Right lobe of liver (tissue), 6 donors: ENCODE data around the gene WT1. TPM values are rescaled to one million over a fixed set of nuclear protein-coding genes. Genes with fewer than 3 reads are reported as not detected.

Experiments used
- ATAC-seq, 4 donors: fragments of 200-7000 bp; cut with Tn5 transposase; one replicate each; pipeline ENCODE4 v1.9.1; 2020; ENCODE audit warnings: mild to moderate bottlenecking in 4 of 4, moderate library complexity in 4 of 4
- DNase-seq, 3 donors: peaks; one replicate each; pipeline ENCODE4 v3.0.0-alpha.2; 2020
- H3K27ac ChIP-seq, 3 donors: fragments of 200-600 bp; one replicate each; pipeline ENCODE4 v1.8.0; 2022
- H3K27me3 ChIP-seq, 2 donors: fragments of 200-600 bp; one replicate each; pipeline ENCODE4 v1.8.0; 2022
- H3K36me3 ChIP-seq, 4 donors: fragments of 200-600 bp; sonication (generic) in 1 of 4; one replicate each; pipeline versions ENCODE4 v1.5.1 to v1.8.0; 2017 to 2022; ENCODE audit warnings: control low read depth in 1 of 4
- H3K4me1 ChIP-seq, 4 donors: fragments of 200-600 bp; sonication (generic) in 1 of 4; one replicate each; pipeline versions ENCODE4 v1.5.1 to v1.8.0; 2017 to 2022; ENCODE audit warnings: control low read depth in 1 of 4
- H3K4me3 ChIP-seq, 3 donors: fragments of 200-600 bp; one replicate each; pipeline ENCODE4 v1.8.0; 2022
- H3K9me3 ChIP-seq, 4 donors: fragments of 200-600 bp; sonication (generic) in 1 of 4; one replicate each; pipeline versions ENCODE4 v1.5.1 to v1.8.0; 2017 to 2022; ENCODE audit warnings: control low read depth in 1 of 4
- POLR2A ChIP-seq: fragments of 450-650 bp; IDR thresholded peaks from one replicate; pipeline ENCODE4 v1.6.1; 2017; ENCODE audit warnings: antibody characterized with exemption, mild to moderate bottlenecking
- WGBS: methylation state at CpG from one replicate; pipeline ENCODE4 v1.1.6; 2018; ENCODE audit warnings: low coverage, low lambda C conversion rate; ENCODE audit not compliant: insufficient coverage; ENCODE audit errors: missing lambda C conversion rate; 5-methylcytosine and 5-hydroxymethylcytosine counted together
- intact Hi-C, 2 donors: fragments of 100-400 bp; cut with DNase I; formaldehyde crosslinking; loops; one replicate each; pipeline versions ENCODE4 v1.11.2 to v1.14.1; 2022
- total RNA-seq, 6 experiments: library from RNA; depleted of rRNA in 2 of 6; stranded (reverse); fragments of >200 nt in 2 of 6; fragmentation: NEBNext Ultra II Directional in 3 of 6; extraction: Animal tissue kit (Norgen Biotek cat#: 25700) in 3 of 6; gene quantifications; one replicate each; pipeline versions ENCODE4 v1.1.0 to v1.2.4, GENCODE V29; 2016 to 2023
- TF ChIP-seq, protein P1 (sequence below), 4 donors: fragments of 200-600 bp in 3 of 4; fragments of 450-650 bp in 1 of 4; IDR thresholded peaks; one replicate each; pipeline versions ENCODE4 v1.5.1 to v1.8.0; 2016 to 2022; ENCODE audit warnings: antibody characterized with exemption in 4 of 4, mild to moderate bottlenecking in 2 of 4
- donor health status: DM: no; HTN: yes; CAD: no.
- donor health status: DM: no; HTN: no; CAD: no.
- donor health status: DM: no; HTN: no; CAD: no.
- donor health status: DM: no; HTN: yes; CAD: no.
- donor health status: DM: no; HTN: yes; CAD: no.

The WT1 gene
- total RNA-seq, 6 experiments from 2014 or later, result 0.07 to 0.99 (median 0.51) TPM; not detected in 3

GRCh38 chr11:32429477-32429876 lies 5.9 kb downstream of the WT1 start:
- intact Hi-C loops, result no loop called here
- 28% methylated on average over 1 of the region's 5 CpGs for WGBS
- DNase-seq (no peak), ATAC-seq (no peak)
- Histone ChIP-seq H3K4me1 (peaks cover 0 to 4% (median 2%) of the 10 kb centered on the region in 4 donors), H3K27ac (no peak overlapping the region), H3K9me3 (no peaks in the 10 kb centered on the region), H3K4me3 (no peak overlapping the region), H3K36me3 (no peaks in the 10 kb centered on the region), H3K27me3 (peaks cover 16 to 54% of the 10 kb centered on the region in 2 donors)
- TF ChIP-seq POLR2A, result no peak
- TF ChIP-seq, protein P1, sequence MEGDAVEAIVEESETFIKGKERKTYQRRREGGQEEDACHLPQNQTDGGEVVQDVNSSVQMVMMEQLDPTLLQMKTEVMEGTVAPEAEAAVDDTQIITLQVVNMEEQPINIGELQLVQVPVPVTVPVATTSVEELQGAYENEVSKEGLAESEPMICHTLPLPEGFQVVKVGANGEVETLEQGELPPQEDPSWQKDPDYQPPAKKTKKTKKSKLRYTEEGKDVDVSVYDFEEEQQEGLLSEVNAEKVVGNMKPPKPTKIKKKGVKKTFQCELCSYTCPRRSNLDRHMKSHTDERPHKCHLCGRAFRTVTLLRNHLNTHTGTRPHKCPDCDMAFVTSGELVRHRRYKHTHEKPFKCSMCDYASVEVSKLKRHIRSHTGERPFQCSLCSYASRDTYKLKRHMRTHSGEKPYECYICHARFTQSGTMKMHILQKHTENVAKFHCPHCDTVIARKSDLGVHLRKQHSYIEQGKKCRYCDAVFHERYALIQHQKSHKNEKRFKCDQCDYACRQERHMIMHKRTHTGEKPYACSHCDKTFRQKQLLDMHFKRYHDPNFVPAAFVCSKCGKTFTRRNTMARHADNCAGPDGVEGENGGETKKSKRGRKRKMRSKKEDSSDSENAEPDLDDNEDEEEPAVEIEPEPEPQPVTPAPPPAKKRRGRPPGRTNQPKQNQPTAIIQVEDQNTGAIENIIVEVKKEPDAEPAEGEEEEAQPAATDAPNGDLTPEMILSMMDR (IDR thresholded peaks at IDR 0.05), result no peak

DNA sequence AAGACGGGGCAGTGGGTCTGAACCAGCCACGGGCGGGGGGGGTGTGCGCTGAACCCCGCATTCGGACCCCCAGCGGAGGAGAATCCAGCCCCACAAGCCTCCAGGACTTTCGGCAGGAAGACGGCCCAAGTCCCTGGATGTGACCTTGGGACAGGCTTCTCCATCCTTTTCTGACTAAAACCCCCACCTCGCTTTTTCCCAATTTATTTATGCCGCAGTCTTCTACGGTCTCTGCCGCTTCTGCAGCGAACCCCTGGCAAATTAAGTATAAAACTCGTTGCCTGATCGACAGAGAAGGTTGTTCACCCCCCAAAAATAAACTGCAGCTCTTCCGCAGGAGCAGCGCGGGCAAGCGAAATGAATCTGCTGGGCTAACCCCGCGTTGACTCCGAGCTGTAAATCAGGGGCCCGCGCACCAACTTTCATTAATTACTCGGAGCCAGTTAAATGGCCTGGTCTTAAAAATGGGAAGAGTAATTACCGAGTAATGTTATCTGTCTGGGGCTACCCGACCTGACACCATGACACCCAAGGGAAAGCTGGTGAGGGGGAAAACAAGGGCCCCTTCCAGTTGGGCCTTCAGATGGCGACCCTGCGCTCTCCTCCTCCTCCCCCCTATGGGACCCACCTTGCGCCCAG lies 6.6 kb downstream of the WT1 start:
- ATAC-seq (no peak), DNase-seq (no peak)
- Histone ChIP-seq H3K27me3 (peaks cover 9 to 47% of the 10 kb centered on the region in 2 donors), H3K4me3 (no peak overlapping the region), H3K36me3 (no peaks in the 10 kb centered on the region), H3K27ac (no peak overlapping the region), H3K4me1 (no peaks in the 10 kb centered on the region), H3K9me3 (no peaks in the 10 kb centered on the region)
- no peak for TF ChIP-seq POLR2A
- TF ChIP-seq, protein P1 (IDR thresholded peaks at IDR 0.05), result no peak
- intact Hi-C loops, result no loop called here
- 15% methylated on average over 14 of the region's 31 CpGs for WGBS

DNA sequence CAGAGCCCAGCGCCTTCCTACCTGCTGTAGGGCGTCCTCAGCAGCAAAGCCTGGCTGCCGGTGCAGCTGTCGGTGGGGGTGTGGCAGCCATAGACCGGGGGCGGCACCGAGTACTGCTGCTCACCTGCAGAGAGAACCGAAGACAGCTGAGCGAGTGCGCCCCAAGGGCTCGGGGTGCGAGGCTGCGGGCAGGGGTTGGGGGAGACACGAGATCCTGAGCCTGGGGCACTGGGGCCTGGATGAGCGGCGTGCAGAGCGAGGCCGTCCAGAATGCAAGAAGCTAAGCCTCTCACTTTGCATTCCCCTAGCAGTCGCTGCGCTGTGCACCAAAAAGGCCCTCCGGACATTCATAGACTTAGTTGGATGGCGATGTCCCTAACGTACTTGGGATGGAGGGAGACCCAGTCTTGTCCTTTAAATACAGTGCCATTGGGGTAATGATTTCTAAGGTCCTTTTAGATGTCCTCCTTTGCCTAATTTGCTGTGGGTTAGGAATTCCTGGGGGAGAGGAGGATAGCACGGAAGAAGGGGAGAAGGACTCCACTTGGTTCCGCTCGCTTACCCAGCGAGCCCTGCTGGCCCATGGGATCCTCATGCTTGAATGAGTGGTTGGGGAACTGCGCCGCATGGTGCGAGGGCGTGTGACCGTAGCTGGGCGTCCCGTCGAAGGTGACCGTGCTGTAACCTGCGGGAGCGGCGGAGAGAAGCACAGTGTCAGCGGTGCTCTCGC lies 7.2 kb downstream of the WT1 start:
- H3K27ac ChIP-seq, result no peak overlapping the region
- no peaks in the 10 kb centered on the region for H3K36me3 ChIP-seq
- 16% methylated on average over 13 of the region's 41 CpGs for WGBS
- no peaks in the 10 kb centered on the region for H3K4me1 ChIP-seq
- no peak overlapping the region for H3K4me3 ChIP-seq
- H3K9me3 ChIP-seq, result no peaks in the 10 kb centered on the region
- intact Hi-C loops, result no loop called here
- DNase-seq (no peak), ATAC-seq (no peak)
- TF ChIP-seq POLR2A, result no peak
- TF ChIP-seq, protein P1 (IDR thresholded peaks at IDR 0.05), result no peak
- peaks cover 5 to 42% of the 10 kb centered on the region in 2 donors for H3K27me3 ChIP-seq

GRCh38 chr11:32427616-32427934 lies 7.8 kb downstream of the WT1 start:
- 20% methylated on average over 12 of the region's 18 CpGs for WGBS
- Histone ChIP-seq H3K27me3 (peaks cover 5 to 42% of the 10 kb centered on the region in 2 donors), H3K4me3 (no peak overlapping the region)

More at GRCh38 chr11:32427616-32427934, 7.8 kb downstream of the WT1 start:
- TF ChIP-seq POLR2A, result no peak
- no peak overlapping the region for H3K27ac ChIP-seq
- no peak for ATAC-seq
- no peaks in the 10 kb centered on the region for H3K9me3 ChIP-seq
- no peaks in the 10 kb centered on the region for H3K36me3 ChIP-seq
- no peak for DNase-seq
- intact Hi-C loops, result no loop called here
- no peaks in the 10 kb centered on the region for H3K4me1 ChIP-seq
